GM10248 (cell line): ENCODE results near the gene LOXL1.

Experiments used
- CTCF ChIA-PET: fragments of 300-600 bp; sonication (Branson Sonifier 250); formaldehyde crosslinking; extraction: SDS; loops from one replicate; lab custom pipeline; 2021; ENCODE audit warnings: antibody characterized with exemption; lab: Yijun Ruan, JAX
- POLR2A ChIA-PET: fragments of 350-650 bp; sonication (Branson Sonifier 250); formaldehyde crosslinking; extraction: SDS; loops from one replicate; lab custom pipeline; 2020; ENCODE audit warnings: antibody characterized with exemption; lab: Yijun Ruan, JAX
- DNase-seq: peaks from one replicate; pipeline ENCODE4 v3.0.0; 2012; ENCODE audit errors: extremely low spot score
- TF ChIP-seq, protein P1 (sequence below): IDR thresholded peaks from 2 replicates; pipeline ENCODE4 v1.5.1; 2012; ENCODE audit warnings: mild to moderate bottlenecking, low read depth; ENCODE audit errors: extremely low read depth, missing control alignments, control extremely low read depth

Gene LOXL1

DNA sequence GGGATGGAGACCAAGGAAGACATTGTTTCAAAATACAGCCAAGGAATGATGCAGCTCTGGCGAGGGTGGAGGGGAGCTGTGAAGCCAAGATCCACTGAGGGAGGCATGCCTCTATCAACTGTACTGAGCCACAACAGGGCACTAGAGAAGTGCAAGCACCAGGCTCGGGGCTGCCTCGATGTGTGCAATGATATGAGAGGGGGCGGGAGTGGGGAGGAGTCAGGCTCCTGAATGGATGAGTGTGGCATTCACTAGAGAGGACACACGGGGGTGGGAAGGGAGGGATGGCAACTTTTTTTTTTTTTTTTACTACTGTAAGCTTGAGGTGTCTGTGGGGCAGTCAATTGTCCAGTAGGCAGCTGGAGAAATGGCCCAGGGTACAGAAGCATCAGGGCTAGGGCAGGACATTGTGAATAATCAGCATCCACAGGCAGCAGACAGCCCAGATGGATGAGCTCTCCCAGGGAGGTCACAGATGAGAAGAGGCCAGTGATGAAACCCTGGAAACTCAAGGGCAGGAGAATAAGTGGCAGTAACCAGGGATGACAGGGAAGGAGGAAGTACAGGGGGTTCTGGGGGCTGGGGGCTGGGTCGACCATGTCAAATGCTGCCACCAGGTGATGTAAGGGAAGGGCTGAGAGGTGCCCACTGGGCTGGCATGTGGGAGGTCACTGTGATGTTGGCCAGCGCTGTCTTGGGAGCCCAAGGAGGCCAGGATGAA, 60.0 kb downstream of the LOXL1 start:
- TF ChIP-seq, protein P1, sequence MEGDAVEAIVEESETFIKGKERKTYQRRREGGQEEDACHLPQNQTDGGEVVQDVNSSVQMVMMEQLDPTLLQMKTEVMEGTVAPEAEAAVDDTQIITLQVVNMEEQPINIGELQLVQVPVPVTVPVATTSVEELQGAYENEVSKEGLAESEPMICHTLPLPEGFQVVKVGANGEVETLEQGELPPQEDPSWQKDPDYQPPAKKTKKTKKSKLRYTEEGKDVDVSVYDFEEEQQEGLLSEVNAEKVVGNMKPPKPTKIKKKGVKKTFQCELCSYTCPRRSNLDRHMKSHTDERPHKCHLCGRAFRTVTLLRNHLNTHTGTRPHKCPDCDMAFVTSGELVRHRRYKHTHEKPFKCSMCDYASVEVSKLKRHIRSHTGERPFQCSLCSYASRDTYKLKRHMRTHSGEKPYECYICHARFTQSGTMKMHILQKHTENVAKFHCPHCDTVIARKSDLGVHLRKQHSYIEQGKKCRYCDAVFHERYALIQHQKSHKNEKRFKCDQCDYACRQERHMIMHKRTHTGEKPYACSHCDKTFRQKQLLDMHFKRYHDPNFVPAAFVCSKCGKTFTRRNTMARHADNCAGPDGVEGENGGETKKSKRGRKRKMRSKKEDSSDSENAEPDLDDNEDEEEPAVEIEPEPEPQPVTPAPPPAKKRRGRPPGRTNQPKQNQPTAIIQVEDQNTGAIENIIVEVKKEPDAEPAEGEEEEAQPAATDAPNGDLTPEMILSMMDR: no peak
- no peak for DNase-seq
- ChIA-PET POLR2A (interaction anchor here (0.7 to 1.0 kb wide), 2 partner anchors 8 to 1756 kb away, joined by 3 to 5 read pairs; partner anchors contain the start of gene PML), CTCF (interaction anchor here (1.2 to 11.6 kb wide), 3 partner anchors 8 to 13 kb away, joined by 3 to 162 read pairs (median 7); partner anchors contain the start of gene PML)

DNA sequence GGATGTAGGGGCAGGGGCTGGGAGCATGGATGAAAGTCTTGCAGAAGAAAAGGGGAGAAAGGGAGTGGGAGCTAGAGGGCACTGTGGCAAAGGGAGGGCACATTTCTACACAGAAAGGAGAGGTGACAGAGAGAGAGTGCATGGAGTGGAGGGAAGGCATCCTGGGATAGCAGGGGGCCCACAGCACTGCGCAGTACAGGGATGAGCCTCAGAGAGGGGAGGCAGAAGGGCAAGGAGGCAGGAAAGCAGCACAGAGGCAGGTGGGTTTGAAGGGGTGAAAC, 60.5 kb downstream of the LOXL1 start:
- TF ChIP-seq, protein P1: no peak
- ChIA-PET CTCF (interaction anchor here (2.0 to 11.6 kb wide), 3 partner anchors 8 to 22 kb away, joined by 4 to 162 read pairs (median 7); partner anchors contain the start of gene PML), POLR2A (no interaction called here)
- DNase-seq: no peak

DNA sequence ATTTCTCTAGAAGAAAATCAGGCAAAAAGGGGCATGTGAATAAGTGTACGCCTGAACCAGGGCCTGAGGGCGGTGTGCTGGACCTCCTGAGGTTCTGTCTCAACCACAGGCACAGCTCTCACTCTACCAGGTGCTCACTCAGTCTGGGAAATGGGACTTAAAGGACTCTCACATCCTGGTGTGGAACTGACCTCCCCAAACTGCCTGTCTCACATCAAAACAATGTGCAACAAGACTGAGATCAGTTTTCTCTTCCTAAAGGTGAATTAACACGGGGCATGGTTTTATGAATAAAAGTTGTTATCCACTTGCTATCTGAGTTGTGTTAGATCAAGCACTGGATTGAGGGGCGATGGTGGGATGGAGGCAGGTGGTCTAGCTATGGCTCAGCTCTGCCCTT, 61.0 kb downstream of the LOXL1 start:
- TF ChIP-seq, protein P1: no peak
- POLR2A ChIA-PET: no interaction called here
- no peak for DNase-seq
- CTCF ChIA-PET: interaction anchor here (0.9 to 11.6 kb wide), 4 partner anchors 14 to 235 kb away, joined by 3 to 162 read pairs (median 4); no protein-coding TSS in a partner anchor

DNA sequence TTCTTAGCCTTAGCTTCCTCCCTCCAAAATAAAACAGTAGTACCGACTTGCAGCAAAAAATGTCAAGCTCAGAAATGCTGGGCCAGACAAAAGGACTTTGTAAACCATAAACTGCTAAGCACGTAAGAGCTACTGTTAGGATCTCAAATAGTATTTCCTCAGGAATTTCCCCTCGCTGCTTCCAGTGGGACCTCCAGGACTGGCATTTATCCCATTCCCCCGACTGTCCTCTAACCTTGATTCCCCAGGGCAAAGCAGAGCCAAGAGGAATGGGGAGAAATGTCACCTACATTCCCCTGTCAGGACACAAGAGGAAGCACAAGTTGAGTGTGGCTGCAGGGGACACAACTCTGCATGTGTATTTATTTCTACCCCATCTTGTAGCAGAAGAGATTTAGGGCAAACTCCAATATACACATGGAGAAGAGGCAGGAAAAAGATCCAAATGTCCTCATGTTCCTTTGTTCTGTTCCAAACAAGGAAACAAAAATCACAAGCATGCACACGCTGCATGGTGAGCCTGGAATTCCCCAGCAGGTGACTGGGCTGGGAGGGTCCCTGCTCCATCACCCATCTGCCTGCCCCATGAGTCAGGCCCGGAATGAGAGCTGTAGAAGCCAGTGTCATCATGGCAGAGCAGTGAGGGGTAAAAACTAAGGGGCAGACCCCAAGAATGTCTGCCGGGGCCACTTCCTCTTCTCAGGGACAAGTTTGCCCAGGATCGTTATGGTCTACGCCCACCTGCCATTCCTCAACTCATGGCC, 61.6 kb downstream of the LOXL1 start:
- ChIA-PET CTCF (interaction anchor here (0.9 to 11.6 kb wide), 4 partner anchors 15 to 234 kb away, joined by 3 to 162 read pairs (median 4); no protein-coding TSS in a partner anchor), POLR2A (no interaction called here)
- DNase-seq: peak; percentile 56
- TF ChIP-seq, protein P1: no peak

DNA sequence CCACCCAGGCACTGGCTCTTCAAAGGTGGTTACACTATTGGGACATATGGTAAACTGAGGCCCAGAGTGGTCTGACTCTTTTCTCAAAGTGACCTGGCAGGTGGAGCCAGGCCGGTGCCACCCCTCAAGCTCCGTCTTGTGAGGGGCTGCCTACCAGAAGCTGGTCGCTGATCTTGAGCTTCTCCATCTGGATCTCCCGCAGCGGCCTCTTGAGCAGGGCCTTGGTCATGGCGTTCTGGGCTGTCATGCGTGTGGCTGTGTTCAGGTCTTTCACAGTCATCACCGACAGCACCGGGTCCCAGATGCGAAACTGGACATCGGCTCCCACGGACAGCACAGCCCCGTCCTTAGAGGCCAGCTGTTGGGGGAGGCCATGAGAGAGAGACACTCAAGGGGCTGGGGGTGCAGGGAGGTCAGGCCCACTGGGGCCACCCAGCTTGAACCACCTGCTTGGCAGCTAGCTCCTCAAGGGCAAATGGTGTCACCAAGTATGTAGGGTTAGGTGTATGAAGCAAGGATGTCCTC, 62.2 kb downstream of the LOXL1 start:
- ChIA-PET CTCF (interaction anchor here (0.7 to 11.6 kb wide), 4 partner anchors 15 to 24 kb away, joined by 4 to 162 read pairs (median 4); no protein-coding TSS in a partner anchor), POLR2A (no interaction called here)
- no peak for DNase-seq
- TF ChIP-seq, protein P1: no peak
